Myometrial cell (primary cell): ENCODE results near the gene SF3A1. TPM values are rescaled to one million over a fixed set of nuclear protein-coding genes. Genes with fewer than 3 reads are reported as not detected.

ENCODE experiments used
- total RNA-seq: library from RNA; depleted of rRNA; stranded (reverse); fragments of >200 nt; gene quantifications from 2 replicates; pipeline ENCODE4 v1.2.3, GENCODE V29; 2015

SF3A1 gene, protein sequence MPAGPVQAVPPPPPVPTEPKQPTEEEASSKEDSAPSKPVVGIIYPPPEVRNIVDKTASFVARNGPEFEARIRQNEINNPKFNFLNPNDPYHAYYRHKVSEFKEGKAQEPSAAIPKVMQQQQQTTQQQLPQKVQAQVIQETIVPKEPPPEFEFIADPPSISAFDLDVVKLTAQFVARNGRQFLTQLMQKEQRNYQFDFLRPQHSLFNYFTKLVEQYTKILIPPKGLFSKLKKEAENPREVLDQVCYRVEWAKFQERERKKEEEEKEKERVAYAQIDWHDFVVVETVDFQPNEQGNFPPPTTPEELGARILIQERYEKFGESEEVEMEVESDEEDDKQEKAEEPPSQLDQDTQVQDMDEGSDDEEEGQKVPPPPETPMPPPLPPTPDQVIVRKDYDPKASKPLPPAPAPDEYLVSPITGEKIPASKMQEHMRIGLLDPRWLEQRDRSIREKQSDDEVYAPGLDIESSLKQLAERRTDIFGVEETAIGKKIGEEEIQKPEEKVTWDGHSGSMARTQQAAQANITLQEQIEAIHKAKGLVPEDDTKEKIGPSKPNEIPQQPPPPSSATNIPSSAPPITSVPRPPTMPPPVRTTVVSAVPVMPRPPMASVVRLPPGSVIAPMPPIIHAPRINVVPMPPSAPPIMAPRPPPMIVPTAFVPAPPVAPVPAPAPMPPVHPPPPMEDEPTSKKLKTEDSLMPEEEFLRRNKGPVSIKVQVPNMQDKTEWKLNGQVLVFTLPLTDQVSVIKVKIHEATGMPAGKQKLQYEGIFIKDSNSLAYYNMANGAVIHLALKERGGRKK
- 19.3 and 41.3 TPM in 2 replicates for total RNA-seq

DNA sequence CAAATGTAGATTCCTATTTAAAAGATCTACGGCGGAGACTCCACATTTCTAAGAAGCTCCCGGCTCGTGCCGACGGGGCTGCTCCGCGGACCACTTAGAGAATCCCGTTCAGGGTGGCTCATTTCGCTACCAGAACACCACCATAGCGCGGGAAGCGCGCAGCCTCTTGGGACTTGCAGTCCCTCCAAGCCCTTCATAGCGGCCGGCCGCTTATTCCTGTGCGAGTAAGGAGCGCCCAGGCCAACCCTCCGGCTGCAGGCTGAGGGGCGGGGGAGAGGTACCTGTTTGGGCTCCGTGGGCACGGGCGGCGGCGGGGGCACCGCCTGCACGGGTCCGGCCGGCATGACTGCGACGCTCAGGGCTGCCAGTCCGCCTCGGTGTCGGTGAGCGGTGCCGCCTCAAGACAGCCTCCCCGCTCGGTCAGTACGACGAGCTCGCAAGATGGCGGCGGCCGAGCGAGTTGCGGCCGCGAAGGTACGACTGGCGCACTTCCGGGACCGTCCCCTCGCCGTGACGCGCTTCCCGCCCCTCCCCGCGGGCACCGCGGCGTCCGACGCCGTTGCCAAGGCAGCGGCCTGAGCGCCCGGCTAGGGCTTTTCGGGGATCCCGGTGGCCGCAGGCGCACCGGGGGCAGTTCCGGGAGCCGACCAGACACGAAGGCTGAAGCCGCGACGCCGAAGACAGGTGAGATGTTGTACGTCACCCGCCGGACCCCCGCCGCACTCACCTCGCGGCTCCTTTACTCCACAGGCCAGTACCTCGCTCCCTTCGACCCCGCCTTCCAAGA, at the start of gene SF3A1, which contains the start of gene CCDC157:
TSS of gene SF3A1 (minus strand) at position 446 of the 787 bp plus-strand sequence. CDS start at position 344, 102 bp downstream.
TSS of gene CCDC157 (plus strand) at position 559 of the 787 bp plus-strand sequence. CDS start 8,994 bp downstream, outside the sequence.

DNA sequence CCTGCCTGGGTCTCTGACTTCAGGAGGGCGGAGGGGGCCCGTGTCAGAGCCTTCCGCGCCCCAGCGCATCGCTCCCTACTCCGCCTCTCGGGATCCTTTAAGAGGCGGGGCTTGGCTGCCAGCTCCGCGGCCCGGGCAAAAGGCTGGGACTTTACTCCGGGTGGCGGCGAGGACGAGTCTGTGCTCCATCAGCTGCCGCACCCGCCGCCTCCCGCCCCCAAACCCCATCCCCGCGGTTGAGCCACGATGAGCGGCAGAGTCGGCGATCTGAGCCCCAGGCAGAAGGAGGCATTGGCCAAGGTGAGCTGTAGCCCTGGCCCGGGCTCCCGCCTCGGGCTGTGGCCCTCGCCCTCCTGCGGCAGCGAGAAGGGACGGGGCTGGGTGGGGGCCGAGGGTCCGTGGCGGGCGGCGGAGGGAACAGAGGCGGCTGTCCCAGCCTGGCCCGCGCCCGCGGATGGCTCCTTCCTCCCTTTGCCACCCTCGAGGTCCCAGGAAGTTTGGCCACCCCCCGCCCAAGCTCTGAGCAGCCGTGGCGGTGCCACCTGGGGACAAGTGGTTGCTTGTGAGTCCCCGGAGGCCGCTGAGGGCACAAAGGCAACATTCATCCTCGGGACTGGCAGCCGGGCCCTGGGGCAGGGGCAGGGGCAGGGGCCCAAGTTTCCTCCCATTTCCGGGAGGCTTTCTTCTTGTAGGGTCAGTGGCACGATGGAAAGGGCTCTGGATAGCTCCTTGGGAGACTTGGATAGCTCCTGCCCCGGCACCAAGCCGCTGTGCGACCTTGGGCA, 40.4 kb upstream of the SF3A1 start, which contains the start of gene SEC14L2:
TSS of gene SEC14L2 (plus strand) at position 148 of the 785 bp plus-strand sequence. CDS start at position 247, 99 bp downstream.

DNA sequence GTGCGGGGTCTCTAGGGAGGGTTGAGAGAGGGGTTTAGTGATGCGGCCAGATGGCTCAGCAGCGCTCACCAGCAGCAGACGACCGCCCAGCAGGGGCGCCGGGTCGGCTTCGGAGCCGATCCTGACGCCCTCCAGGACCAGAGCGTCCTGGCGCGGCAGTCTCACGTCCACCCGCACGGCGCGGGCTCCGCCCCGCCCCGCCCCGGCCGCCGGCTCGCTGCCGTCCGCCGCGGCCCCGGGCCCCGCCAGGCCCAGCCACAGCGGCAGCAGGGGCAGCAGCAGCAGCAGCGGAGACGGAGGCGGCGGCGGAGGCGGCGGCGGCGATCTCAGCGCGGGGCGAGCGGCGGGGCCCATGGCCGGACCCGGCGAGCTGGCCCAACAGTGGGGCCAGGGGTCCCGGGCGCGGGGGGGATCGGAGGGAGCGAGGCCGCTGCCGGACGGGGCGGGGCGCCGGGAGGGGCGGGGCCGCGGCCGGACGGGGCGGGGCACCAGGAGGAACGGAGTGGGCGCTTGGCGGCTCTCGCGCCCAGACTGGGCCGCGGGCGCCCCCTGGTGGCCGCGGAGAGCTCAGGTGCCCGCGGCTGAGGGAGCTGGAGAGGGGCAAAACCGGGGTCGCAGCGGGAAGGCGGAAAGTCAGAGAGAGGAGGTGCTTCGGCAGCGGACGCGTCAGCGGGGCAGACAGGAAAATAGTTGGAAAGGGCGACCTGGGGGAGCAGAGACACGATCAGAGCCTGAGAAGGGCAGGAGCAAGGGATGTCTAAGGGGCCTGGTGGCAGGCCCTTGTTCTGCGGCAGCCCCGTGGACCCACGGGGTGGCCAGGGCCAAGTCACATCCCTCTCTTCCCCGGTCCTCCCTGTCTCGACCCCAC, 30.5 kb upstream of the SF3A1 start, which contains the start of gene RNF215:
TSS of gene RNF215 (minus strand) at position 452 of the 868 bp plus-strand sequence. CDS start at position 354, 98 bp downstream.

DNA sequence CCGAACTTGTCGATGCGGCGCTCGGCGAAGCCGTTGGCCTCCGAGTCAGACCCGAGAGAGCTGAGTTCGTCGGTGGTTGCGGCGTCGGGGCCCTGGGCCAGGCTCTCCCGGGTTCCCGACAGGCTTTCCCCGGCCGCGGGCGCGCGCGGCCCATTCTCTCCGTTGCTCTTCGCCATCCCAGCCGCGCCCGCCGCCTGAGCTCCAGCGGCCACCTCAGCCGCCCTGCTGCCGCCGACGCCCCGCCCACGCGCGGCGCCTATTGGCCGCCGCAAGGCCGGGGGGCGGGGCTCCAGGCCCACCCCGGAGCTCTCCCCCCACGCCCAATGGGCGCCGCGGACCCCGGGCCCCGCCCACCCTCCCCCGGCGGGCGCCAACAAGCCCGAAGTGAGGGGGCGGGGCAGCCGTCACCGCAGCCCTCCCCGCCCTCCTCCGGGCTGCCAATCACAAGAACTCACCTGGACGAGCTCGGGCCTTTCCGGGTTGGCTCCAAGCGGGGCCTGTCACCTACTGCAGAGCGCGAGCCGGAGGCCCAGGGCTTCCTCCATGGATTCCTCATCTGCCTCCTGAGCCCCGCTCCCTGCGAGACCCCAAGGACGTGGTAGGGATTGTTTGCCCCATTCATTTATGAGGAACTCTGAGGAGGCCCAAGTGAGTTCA, 29.9 kb downstream of the SF3A1 start, which contains the start of gene TBC1D10A:
TSS of gene TBC1D10A (minus strand) at position 236 of the 657 bp plus-strand sequence. CDS start at position 176, 60 bp downstream.

DNA sequence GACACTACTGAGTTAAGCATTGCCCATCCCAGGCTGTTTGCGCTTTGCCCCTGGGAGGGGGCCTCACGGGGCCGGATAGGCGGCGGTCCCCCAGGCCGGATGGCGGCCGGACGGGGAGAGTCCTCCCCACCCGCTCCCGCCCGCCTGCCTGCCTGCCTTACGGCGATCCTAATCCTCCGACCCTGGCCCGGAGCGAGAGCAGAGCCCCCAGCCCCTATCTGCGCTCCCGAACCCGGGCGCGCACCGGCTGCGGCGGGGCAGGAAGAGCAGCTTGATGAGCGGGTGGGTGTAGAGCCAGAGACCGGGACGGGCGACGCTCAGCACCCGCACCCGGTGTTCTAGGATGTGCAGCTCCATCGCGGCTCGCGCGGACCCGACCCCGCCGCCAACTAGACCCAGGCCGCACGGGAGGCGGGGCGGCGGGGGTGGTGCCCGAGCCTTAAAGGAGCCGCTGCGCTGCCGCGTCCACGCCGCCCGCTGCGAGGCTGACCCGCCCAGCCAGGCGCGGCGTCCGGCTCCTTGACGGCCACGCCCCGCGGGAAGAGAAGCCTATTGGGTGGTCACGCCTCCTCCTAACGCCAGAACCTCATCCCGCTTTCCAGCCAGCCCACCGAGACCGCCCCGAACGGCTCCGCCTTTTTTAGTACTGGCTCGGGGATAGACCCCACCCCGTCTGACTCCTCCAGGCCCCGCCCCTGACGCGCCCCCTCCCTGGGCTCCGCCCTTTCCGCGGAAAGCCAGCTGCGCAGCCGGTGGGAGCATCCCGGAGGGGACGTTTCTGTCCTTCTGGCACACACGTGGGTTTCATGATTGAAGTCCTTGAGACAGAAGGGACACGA, 67.3 kb downstream of the SF3A1 start, which contains the start of gene CASTOR1:
TSS of gene CASTOR1 (minus strand) at position 365 of the 839 bp plus-strand sequence. CDS start at position 357, 8 bp downstream.

Other genes with a start within 250 kb of the SF3A1 start
- gene LIF, start 110.1 kb downstream of the SF3A1 start, total RNA-seq = 4.4 and 11.0 TPM in 2 replicates
- not detected in 2 replicates for gene OSM, start 90.0 kb downstream of the SF3A1 start, total RNA-seq
- 4.0 and 7.4 TPM in 2 replicates for gene CASTOR1, start 67.4 kb downstream of the SF3A1 start, total RNA-seq
- gene TBC1D10A, start 30.0 kb downstream of the SF3A1 start, total RNA-seq = 25.9 and 30.3 TPM in 2 replicates
- 6.3 and 8.3 TPM in 2 replicates for gene CCDC157, start 113 bp upstream of the SF3A1 start, total RNA-seq
- gene RNF215, start 30.5 kb upstream of the SF3A1 start, total RNA-seq = 17.9 and 26.5 TPM in 2 replicates
- 30.8 and 47.3 TPM in 2 replicates for gene SEC14L2, start 40.1 kb upstream of the SF3A1 start, total RNA-seq
- gene MTFP1, start 68.9 kb upstream of the SF3A1 start, total RNA-seq = 8.7 and 13.5 TPM in 2 replicates
- not detected in 2 replicates for gene SEC14L3, start 115.1 kb upstream of the SF3A1 start, total RNA-seq
- gene SEC14L4, start 148.8 kb upstream of the SF3A1 start, total RNA-seq = 0.58 TPM in 1 of 2 replicates, not detected in the other
- gene SEC14L6, start 189.8 kb upstream of the SF3A1 start, total RNA-seq = 0.35 TPM in 1 of 2 replicates, not detected in the other
- 0.18 and 0.29 TPM in 2 replicates for gene GAL3ST1, start 217.8 kb upstream of the SF3A1 start, total RNA-seq
- 82.8 and 87.6 TPM in 2 replicates for gene PES1, start 235.0 kb upstream of the SF3A1 start, total RNA-seq